IMR-90 (cell line): ENCODE data around the gene TCF20.

ENCODE experiments used
- BHLHE40 ChIP-seq: fragments of 150-350 bp; IDR thresholded peaks from 2 replicates; pipeline ENCODE4 v1.6.1; 2016; ENCODE audit warnings: mild to moderate bottlenecking, low read depth, low read length
- CEBPB ChIP-seq: IDR thresholded peaks from 2 replicates; pipeline ENCODE4 v1.6.1; 2012; ENCODE audit warnings: low read depth, low read length, improper control_type of control experiment
- CHD1 ChIP-seq: IDR thresholded peaks from 2 replicates; pipeline ENCODE4 v1.6.1; 2012; ENCODE audit warnings: low read depth, low read length, improper control_type of control experiment
- FOS ChIP-seq: fragments of 150-350 bp; IDR thresholded peaks from 2 replicates; pipeline ENCODE4 v1.6.1; 2016; ENCODE audit warnings: low read depth, low read length
- MAFK ChIP-seq: IDR thresholded peaks from 2 replicates; pipeline ENCODE4 v1.6.1; 2012; ENCODE audit warnings: low read depth, low read length, improper control_type of control experiment
- MAZ ChIP-seq: IDR thresholded peaks from 2 replicates; pipeline ENCODE4 v1.6.1; 2012; ENCODE audit warnings: low read depth, mild to moderate bottlenecking, low read length, improper control_type of control experiment, moderate library complexity, borderline replicate concordance
- NFE2L2 ChIP-seq: fragments of 150-350 bp; IDR thresholded peaks from 2 replicates; pipeline ENCODE4 v1.6.1; 2016; ENCODE audit warnings: low read depth, mild to moderate bottlenecking, low read length
- POLR2A ChIP-seq: IDR thresholded peaks from 2 replicates; pipeline ENCODE4 v1.6.1; 2012; ENCODE audit warnings: mild to moderate bottlenecking, low read depth, low read length
- RAD21 ChIP-seq: IDR thresholded peaks from 2 replicates; pipeline ENCODE4 v1.6.1; 2012; ENCODE audit warnings: low read length, improper control_type of control experiment
- RCOR1 ChIP-seq: IDR thresholded peaks from 2 replicates; pipeline ENCODE4 v1.6.1; 2012; ENCODE audit warnings: mild to moderate bottlenecking, low read length, improper control_type of control experiment; ENCODE audit not compliant: insufficient replicate concordance
- SMC3 ChIP-seq: fragments of 150-350 bp; IDR thresholded peaks from 2 replicates; pipeline ENCODE4 v1.6.1; 2016; ENCODE audit warnings: low read depth, mild to moderate bottlenecking, antibody characterized with exemption, low read length, moderate library complexity
- TF ChIP-seq, protein P1 (sequence below): conservative IDR thresholded peaks from 2 replicates; pipeline ENCODE4 v1.5.1; 2012; ENCODE audit warnings: mild to moderate bottlenecking, low read depth, low read length, improper control_type of control experiment
- TF ChIP-seq, protein P2 (sequence below): fragments of 150-350 bp; IDR thresholded peaks from 2 replicates; pipeline ENCODE4 v1.6.1; 2017; ENCODE audit warnings: mild to moderate bottlenecking, antibody characterized with exemption, low read length, low read depth
- TF ChIP-seq, protein P3 (sequence below): fragments of 150-350 bp; IDR thresholded peaks from 2 replicates; pipeline ENCODE4 v1.6.1; 2016; ENCODE audit warnings: low read depth, mild to moderate bottlenecking, low read length, moderate library complexity, borderline replicate concordance

DNA sequence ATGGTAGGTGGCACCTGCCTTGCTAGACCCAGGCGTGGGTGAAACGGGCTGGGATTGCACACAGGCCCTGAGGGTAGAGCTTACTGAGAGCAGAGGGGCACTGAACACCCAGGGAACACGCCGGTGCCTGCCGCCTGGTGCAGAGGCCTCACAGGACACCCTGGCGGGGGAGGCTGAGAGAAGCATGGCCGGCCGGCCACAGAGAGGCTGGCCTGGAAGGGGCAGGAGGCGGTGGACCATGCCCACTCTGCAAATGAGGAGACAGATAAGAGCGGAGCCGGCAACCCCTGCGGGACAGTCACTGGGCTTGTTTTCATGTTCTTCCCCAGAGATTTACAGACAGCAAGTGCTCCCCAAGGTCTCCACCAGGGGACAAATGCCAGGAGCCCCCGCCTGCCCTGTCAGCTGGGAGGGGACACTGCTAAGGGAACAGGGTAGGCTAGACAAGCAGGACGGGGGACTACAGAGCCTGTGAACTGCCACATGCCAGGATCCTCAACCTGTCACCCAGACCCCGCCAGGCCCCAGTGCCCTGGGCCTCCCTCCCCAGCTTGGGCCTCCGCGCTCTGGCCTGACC is 38.5 kb upstream of the TCF20 start:
- TF ChIP-seq, protein P1, sequence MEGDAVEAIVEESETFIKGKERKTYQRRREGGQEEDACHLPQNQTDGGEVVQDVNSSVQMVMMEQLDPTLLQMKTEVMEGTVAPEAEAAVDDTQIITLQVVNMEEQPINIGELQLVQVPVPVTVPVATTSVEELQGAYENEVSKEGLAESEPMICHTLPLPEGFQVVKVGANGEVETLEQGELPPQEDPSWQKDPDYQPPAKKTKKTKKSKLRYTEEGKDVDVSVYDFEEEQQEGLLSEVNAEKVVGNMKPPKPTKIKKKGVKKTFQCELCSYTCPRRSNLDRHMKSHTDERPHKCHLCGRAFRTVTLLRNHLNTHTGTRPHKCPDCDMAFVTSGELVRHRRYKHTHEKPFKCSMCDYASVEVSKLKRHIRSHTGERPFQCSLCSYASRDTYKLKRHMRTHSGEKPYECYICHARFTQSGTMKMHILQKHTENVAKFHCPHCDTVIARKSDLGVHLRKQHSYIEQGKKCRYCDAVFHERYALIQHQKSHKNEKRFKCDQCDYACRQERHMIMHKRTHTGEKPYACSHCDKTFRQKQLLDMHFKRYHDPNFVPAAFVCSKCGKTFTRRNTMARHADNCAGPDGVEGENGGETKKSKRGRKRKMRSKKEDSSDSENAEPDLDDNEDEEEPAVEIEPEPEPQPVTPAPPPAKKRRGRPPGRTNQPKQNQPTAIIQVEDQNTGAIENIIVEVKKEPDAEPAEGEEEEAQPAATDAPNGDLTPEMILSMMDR: no peak
- TF ChIP-seq FOS (no peak), POLR2A (no peak), CEBPB (no peak), SMC3 (no peak), RAD21 (no peak), BHLHE40 (no peak), MAZ (no peak), NFE2L2 (no peak), CHD1 (no peak), MAFK (no peak), RCOR1 (no peak)
- TF ChIP-seq, protein P2, sequence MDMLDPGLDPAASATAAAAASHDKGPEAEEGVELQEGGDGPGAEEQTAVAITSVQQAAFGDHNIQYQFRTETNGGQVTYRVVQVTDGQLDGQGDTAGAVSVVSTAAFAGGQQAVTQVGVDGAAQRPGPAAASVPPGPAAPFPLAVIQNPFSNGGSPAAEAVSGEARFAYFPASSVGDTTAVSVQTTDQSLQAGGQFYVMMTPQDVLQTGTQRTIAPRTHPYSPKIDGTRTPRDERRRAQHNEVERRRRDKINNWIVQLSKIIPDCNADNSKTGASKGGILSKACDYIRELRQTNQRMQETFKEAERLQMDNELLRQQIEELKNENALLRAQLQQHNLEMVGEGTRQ: no peak
- TF ChIP-seq, protein P3, sequence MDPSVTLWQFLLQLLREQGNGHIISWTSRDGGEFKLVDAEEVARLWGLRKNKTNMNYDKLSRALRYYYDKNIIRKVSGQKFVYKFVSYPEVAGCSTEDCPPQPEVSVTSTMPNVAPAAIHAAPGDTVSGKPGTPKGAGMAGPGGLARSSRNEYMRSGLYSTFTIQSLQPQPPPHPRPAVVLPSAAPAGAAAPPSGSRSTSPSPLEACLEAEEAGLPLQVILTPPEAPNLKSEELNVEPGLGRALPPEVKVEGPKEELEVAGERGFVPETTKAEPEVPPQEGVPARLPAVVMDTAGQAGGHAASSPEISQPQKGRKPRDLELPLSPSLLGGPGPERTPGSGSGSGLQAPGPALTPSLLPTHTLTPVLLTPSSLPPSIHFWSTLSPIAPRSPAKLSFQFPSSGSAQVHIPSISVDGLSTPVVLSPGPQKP: no peak
